ENCODE data around the gene SLC1A7. TPM values are rescaled to one million over a fixed set of nuclear protein-coding genes. Genes with fewer than 3 reads are reported as not detected.
A peak's percentile ranks its signal among the peaks of the same experiment; 100 is the strongest.

Gene SLC1A7
- total and polyA plus RNA-seq, 8 donors, result 0.08 to 0.45 (median 0.29) TPM; not detected in 5

DNA sequence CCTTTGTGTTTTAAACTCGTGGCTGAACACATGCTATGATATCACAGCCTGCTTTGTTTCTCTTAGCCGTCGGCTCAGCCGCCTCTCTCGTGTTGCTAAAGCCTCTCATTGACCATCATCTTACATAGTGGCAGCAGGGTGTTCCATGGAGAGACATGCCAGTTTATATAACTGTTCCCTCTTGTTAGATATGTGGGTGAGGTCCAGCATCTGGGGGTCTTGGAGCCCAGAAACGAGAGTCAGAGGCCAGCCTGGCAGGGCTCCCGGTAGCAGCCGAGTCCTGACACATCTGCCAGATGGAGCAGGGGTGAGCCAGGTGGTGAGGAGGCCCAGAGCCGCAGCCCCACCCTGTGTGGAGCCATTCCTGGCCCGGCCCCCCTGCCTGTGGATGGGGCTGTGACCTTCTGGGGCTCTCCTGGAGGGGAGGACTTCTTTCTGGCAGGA lies 68.5 kb downstream of the SLC1A7 start:
- peak; percentile 22 to 44 for DNase-seq
- intact Hi-C loops (cut with DNase I; ENCODE audit: low total_unique reads), result no loop called here
- WGBS, 5 donors, result 63 to 75% (median 72%) methylated on average over 6 to 10 of the region's 10 CpGs
- H3K9me3 ChIP-seq, result no peaks in the 10 kb centered on the region
- peak overlapping the region in 1 of 5 donors; percentile 52 for H3K27ac ChIP-seq
- no peaks in the 10 kb centered on the region for H3K4me1 ChIP-seq
- no peaks in the 10 kb centered on the region for H3K27me3 ChIP-seq
- H3K4me3 ChIP-seq, result no peak overlapping the region
- peaks cover 4 to 45% (median 27%) of the 10 kb centered on the region in 4 donors for H3K36me3 ChIP-seq
- TF ChIP-seq, protein P1, sequence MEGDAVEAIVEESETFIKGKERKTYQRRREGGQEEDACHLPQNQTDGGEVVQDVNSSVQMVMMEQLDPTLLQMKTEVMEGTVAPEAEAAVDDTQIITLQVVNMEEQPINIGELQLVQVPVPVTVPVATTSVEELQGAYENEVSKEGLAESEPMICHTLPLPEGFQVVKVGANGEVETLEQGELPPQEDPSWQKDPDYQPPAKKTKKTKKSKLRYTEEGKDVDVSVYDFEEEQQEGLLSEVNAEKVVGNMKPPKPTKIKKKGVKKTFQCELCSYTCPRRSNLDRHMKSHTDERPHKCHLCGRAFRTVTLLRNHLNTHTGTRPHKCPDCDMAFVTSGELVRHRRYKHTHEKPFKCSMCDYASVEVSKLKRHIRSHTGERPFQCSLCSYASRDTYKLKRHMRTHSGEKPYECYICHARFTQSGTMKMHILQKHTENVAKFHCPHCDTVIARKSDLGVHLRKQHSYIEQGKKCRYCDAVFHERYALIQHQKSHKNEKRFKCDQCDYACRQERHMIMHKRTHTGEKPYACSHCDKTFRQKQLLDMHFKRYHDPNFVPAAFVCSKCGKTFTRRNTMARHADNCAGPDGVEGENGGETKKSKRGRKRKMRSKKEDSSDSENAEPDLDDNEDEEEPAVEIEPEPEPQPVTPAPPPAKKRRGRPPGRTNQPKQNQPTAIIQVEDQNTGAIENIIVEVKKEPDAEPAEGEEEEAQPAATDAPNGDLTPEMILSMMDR (IDR thresholded peaks at IDR 0.05), result no peak
- TF ChIP-seq POLR2A (IDR thresholded peaks at IDR 0.05), result no peak

DNA sequence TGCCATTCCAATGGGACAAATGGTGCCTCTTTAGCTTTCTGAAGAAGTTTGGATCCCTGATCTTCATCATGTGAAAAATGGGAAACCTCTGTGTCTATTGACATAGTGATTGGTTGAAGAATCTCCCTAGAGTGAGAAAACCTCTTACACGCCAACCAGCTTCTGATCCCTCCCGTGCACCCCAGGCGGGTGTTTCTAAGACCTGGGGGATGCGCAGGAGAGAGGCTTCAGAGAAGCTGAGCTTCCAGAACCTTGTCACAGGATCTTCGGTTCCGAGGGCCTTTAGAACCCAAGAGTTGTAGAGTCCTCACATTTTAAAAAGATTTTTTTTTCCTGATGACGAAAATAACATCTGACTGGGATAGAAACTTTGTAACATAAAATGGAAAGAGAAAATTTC lies 69.2 kb downstream of the SLC1A7 start:
- 93 to 97% (median 96%) methylated on average over 7 of the region's 7 CpGs for WGBS, 5 donors
- Histone ChIP-seq H3K27ac (peak overlapping the region in 1 of 5 donors; percentile 52), H3K4me3 (no peak overlapping the region), H3K27me3 (no peaks in the 10 kb centered on the region), H3K4me1 (no peaks in the 10 kb centered on the region), H3K36me3 (peaks cover 0 to 39% (median 21%) of the 10 kb centered on the region in 4 donors), H3K9me3 (no peaks in the 10 kb centered on the region)
- intact Hi-C loops (cut with DNase I; ENCODE audit: low total_unique reads), result no loop called here
- TF ChIP-seq, protein P1 (IDR thresholded peaks at IDR 0.05), result no peak
- TF ChIP-seq POLR2AphosphoS5 (IDR thresholded peaks at IDR 0.05) (no peak), POLR2A (IDR thresholded peaks at IDR 0.05) (no peak), EP300 (IDR thresholded peaks at IDR 0.05) (no peak)
- no peak for DNase-seq

DNA sequence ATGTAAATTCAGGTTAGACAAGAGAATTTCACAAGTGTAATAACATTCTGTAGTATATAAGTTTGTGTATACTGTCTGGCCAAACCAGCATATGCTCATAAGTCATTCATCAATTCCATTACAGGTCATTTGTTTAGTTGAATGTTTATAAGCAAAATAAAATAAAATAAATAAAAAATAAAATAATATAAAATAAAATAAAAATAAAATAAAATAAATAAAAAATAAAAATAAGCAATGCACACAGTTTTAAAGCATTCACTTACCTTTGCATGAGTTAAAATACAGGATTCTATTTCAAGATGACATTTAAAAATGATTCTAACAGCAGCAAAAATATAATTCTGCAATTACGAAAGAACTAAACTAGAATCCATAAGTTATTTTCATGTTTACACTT lies 70.5 kb downstream of the SLC1A7 start:
- Histone ChIP-seq H3K36me3 (peaks cover 0 to 28% (median 14%) of the 10 kb centered on the region in 4 donors), H3K27me3 (no peaks in the 10 kb centered on the region), H3K27ac (no peak overlapping the region), H3K4me1 (peaks cover 0 to 2% (median 0%) of the 10 kb centered on the region in 4 donors), H3K9me3 (no peaks in the 10 kb centered on the region), H3K4me3 (no peak overlapping the region)
- intact Hi-C loops (cut with DNase I; ENCODE audit: low total_unique reads), result no loop called here
- no peak for DNase-seq
- 85 to 100% (median 94%) methylated on average over 1 of the region's 1 CpG for WGBS, 5 donors
- TF ChIP-seq POLR2A (IDR thresholded peaks at IDR 0.05), result no peak
- no peak for TF ChIP-seq POLR2AphosphoS5 (IDR thresholded peaks at IDR 0.05)
- no peak for TF ChIP-seq EP300 (IDR thresholded peaks at IDR 0.05)
- TF ChIP-seq, protein P1 (IDR thresholded peaks at IDR 0.05), result no peak

DNA sequence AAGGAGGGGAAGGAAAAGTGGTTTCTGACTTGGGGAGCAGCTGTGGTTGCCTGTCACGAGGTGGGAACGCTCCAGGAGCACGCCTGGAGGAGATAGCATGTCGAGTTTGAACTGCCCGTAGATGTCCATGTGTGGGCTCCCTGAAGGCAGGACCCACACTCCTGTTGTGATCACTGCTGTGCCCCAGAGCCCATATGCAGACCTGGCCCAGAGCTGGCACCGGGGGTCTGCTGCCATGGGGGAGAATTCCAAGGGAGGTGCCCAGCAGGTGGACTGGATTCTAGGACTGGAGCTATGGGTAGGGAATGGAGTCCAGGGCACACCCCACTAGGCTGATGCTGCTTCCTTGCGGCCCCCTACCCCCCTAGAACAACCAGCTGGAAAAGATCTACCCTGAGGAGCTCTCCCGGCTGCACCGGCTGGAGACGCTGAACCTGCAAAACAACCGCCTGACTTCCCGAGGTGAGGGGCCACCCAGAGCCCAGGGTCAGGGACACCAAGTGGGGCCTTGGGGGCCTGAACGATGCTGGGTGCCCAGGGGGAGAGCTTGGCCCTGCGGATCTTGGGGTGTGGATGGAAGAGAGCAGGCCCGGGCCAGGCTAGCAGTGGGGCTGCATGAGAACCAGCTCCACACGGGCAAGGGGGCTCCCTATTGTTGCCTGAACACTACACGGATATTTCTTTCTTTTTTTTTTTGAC lies 71.1 kb downstream of the SLC1A7 start:
- Histone ChIP-seq H3K27me3 (no peaks in the 10 kb centered on the region), H3K9me3 (no peaks in the 10 kb centered on the region), H3K4me3 (no peak overlapping the region), H3K4me1 (peaks cover 0 to 8% (median 3%) of the 10 kb centered on the region in 4 donors), H3K36me3 (peaks cover 0 to 26% (median 14%) of the 10 kb centered on the region in 4 donors), H3K27ac (no peak overlapping the region)
- peak in 1 of 2 donors; percentile 17 for DNase-seq
- no peak for TF ChIP-seq POLR2A (IDR thresholded peaks at IDR 0.05)
- no peak for TF ChIP-seq POLR2AphosphoS5 (IDR thresholded peaks at IDR 0.05)
- TF ChIP-seq, protein P1 (IDR thresholded peaks at IDR 0.05), result no peak
- no peak for TF ChIP-seq EP300 (IDR thresholded peaks at IDR 0.05)
- WGBS, 5 donors, result 86 to 88% (median 86%) methylated on average over 9 to 17 of the region's 17 CpGs
- intact Hi-C loops (cut with DNase I; ENCODE audit: low total_unique reads), result no loop called here

Measured in stomach (tissue), 9 donors.